GM12878 (cell line): ENCODE data around the gene C15orf62.

Source experiments
- CBX3 ChIP-seq: fragments of 200-600 bp; sonication (generic); IDR thresholded peaks from 2 replicates; pipeline ENCODE4 v1.6.1; 2016; ENCODE audit warnings: low read depth, borderline replicate concordance
- MYC ChIP-seq: IDR thresholded peaks from 2 replicates; pipeline ENCODE4 v1.6.1; 2011; ENCODE audit warnings: mild to moderate bottlenecking, low read length, moderate library complexity, inconsistent platforms; ENCODE audit not compliant: insufficient read depth, insufficient replicate concordance, insufficient read length, severe bottlenecking
- POLR2A ChIP-seq: IDR thresholded peaks from 2 replicates; pipeline ENCODE4 v1.6.1; 2011; ENCODE audit warnings: low read depth, mild to moderate bottlenecking, low read length
- POLR2AphosphoS5 ChIP-seq: IDR thresholded peaks from 2 replicates; pipeline ENCODE4 v1.6.1; 2011; ENCODE audit warnings: mild to moderate bottlenecking, low read length, inconsistent platforms
- SP1 ChIP-seq: IDR thresholded peaks from one replicate; pipeline ENCODE4 v1.6.1; 2011; ENCODE audit warnings: low read depth, low read length
- TF ChIP-seq, protein P1 (sequence below), 3 experiments: IDR thresholded peaks in 2 of 3; conservative IDR thresholded peaks in 1 of 3; 2 replicates each; pipeline ENCODE4 v1.5.1; 2011; ENCODE audit warnings: low read depth in 3 of 3, low read length in 3 of 3, mild to moderate bottlenecking in 3 of 3, control low read depth in 2 of 3, moderate library complexity in 2 of 3, inconsistent platforms in 1 of 3, mixed read lengths in 1 of 3; ENCODE audit not compliant: control insufficient read depth in 2 of 3, insufficient read depth in 1 of 3; ENCODE audit errors: extremely low read depth in 1 of 3
- TF ChIP-seq, protein P2 (sequence below): IDR thresholded peaks from 2 replicates; pipeline ENCODE4 v1.6.1; 2011; ENCODE audit warnings: borderline replicate concordance, low read depth, mild to moderate bottlenecking, moderate library complexity, mixed read lengths, low read length; ENCODE audit not compliant: insufficient read depth; ENCODE audit errors: extremely low read length

DNA sequence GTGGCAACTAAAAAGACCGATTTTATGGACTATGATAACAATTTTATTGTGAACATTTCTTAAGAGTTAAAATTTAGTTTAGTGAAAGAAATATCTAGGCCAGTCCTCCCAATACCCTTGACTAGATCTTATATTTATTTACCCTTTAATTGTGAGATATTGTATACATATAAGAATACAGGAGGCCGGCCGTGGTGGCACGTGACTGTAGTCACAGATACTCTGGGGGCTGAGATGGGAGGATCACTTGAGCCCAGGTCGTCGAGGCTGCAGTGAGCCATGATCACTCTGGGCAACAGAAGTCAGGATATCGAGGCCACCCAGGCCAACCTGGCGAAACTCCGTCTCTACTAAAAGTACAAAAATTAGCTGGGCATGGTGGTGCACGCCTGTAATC lies 14.0 kb upstream of the C15orf62 start:
- TF ChIP-seq, protein P1, sequence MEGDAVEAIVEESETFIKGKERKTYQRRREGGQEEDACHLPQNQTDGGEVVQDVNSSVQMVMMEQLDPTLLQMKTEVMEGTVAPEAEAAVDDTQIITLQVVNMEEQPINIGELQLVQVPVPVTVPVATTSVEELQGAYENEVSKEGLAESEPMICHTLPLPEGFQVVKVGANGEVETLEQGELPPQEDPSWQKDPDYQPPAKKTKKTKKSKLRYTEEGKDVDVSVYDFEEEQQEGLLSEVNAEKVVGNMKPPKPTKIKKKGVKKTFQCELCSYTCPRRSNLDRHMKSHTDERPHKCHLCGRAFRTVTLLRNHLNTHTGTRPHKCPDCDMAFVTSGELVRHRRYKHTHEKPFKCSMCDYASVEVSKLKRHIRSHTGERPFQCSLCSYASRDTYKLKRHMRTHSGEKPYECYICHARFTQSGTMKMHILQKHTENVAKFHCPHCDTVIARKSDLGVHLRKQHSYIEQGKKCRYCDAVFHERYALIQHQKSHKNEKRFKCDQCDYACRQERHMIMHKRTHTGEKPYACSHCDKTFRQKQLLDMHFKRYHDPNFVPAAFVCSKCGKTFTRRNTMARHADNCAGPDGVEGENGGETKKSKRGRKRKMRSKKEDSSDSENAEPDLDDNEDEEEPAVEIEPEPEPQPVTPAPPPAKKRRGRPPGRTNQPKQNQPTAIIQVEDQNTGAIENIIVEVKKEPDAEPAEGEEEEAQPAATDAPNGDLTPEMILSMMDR (IDR thresholded peaks at IDR 0.05 in 2 of 3, conservative IDR thresholded peaks at IDR 0.05 in 1 of 3; ENCODE audit: control insufficient read depth in 2 of 3, extremely low read depth in 1 of 3, insufficient read depth in 1 of 3, low read depth in 3 of 3, low read length in 3 of 3): no peak
- no peak for TF ChIP-seq MYC
- TF ChIP-seq SP1: no peak
- no peak for TF ChIP-seq CBX3
- TF ChIP-seq POLR2AphosphoS5: no peak
- TF ChIP-seq, protein P2, sequence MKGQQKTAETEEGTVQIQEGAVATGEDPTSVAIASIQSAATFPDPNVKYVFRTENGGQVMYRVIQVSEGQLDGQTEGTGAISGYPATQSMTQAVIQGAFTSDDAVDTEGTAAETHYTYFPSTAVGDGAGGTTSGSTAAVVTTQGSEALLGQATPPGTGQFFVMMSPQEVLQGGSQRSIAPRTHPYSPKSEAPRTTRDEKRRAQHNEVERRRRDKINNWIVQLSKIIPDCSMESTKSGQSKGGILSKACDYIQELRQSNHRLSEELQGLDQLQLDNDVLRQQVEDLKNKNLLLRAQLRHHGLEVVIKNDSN: no peak
- TF ChIP-seq POLR2A: no peak
